Measurements from ENCODE around the gene KCNK17.

KCNK17 gene

GRCh38 chr6:39263303-39264037, 50.7 kb downstream of the KCNK17 start:
- DNase-seq, result no peak

- no peak for DNase-seq
Measured at GRCh38 chr6:39261751-39262150, 52.5 kb downstream of the KCNK17 start.

GRCh38 chr6:39260953-39261352, 53.3 kb downstream of the KCNK17 start:
- DNase-seq, result no peak

GRCh38 chr6:39260456-39260855, 53.8 kb downstream of the KCNK17 start:
- no peak for DNase-seq

GRCh38 chr6:39256294-39256940, 57.8 kb downstream of the KCNK17 start:
- no peak for DNase-seq

GRCh38 chr6:39254999-39255535, 59.2 kb downstream of the KCNK17 start:
- DNase-seq, result no peak

GRCh38 chr6:39251406-39251805, 62.8 kb downstream of the KCNK17 start:
- DNase-seq, result no peak

- DNase-seq, result no peak
Measured at GRCh38 chr6:39250507-39250906, 63.7 kb downstream of the KCNK17 start.

GRCh38 chr6:39249278-39249677, 64.9 kb downstream of the KCNK17 start:
- DNase-seq, result no peak

Measured in NCI-H1105 (cell line).